HL-60 (cell line): ENCODE results near the gene TMEM127.

Experiments
- GABPA ChIP-seq: IDR thresholded peaks from 2 replicates; pipeline ENCODE4 v1.6.1; 2012; ENCODE audit warnings: low read depth
- POLR2AphosphoS5 ChIP-seq: IDR thresholded peaks from 2 replicates; pipeline ENCODE4 v1.6.1; 2012; ENCODE audit warnings: low read depth
- TF ChIP-seq, protein P1 (sequence below): IDR thresholded peaks from one replicate; pipeline ENCODE4 v1.5.1; 2011; ENCODE audit warnings: low read length, control low read depth, inconsistent platforms; ENCODE audit not compliant: insufficient read depth
- TF ChIP-seq, protein P2 (sequence below): IDR thresholded peaks from 2 replicates; pipeline ENCODE4 v1.6.1; 2012; ENCODE audit warnings: low read depth; ENCODE audit not compliant: insufficient replicate concordance

- TF ChIP-seq, protein P1, sequence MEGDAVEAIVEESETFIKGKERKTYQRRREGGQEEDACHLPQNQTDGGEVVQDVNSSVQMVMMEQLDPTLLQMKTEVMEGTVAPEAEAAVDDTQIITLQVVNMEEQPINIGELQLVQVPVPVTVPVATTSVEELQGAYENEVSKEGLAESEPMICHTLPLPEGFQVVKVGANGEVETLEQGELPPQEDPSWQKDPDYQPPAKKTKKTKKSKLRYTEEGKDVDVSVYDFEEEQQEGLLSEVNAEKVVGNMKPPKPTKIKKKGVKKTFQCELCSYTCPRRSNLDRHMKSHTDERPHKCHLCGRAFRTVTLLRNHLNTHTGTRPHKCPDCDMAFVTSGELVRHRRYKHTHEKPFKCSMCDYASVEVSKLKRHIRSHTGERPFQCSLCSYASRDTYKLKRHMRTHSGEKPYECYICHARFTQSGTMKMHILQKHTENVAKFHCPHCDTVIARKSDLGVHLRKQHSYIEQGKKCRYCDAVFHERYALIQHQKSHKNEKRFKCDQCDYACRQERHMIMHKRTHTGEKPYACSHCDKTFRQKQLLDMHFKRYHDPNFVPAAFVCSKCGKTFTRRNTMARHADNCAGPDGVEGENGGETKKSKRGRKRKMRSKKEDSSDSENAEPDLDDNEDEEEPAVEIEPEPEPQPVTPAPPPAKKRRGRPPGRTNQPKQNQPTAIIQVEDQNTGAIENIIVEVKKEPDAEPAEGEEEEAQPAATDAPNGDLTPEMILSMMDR: no peak
- TF ChIP-seq POLR2AphosphoS5: no peak
- no peak for TF ChIP-seq GABPA
- TF ChIP-seq, protein P2, sequence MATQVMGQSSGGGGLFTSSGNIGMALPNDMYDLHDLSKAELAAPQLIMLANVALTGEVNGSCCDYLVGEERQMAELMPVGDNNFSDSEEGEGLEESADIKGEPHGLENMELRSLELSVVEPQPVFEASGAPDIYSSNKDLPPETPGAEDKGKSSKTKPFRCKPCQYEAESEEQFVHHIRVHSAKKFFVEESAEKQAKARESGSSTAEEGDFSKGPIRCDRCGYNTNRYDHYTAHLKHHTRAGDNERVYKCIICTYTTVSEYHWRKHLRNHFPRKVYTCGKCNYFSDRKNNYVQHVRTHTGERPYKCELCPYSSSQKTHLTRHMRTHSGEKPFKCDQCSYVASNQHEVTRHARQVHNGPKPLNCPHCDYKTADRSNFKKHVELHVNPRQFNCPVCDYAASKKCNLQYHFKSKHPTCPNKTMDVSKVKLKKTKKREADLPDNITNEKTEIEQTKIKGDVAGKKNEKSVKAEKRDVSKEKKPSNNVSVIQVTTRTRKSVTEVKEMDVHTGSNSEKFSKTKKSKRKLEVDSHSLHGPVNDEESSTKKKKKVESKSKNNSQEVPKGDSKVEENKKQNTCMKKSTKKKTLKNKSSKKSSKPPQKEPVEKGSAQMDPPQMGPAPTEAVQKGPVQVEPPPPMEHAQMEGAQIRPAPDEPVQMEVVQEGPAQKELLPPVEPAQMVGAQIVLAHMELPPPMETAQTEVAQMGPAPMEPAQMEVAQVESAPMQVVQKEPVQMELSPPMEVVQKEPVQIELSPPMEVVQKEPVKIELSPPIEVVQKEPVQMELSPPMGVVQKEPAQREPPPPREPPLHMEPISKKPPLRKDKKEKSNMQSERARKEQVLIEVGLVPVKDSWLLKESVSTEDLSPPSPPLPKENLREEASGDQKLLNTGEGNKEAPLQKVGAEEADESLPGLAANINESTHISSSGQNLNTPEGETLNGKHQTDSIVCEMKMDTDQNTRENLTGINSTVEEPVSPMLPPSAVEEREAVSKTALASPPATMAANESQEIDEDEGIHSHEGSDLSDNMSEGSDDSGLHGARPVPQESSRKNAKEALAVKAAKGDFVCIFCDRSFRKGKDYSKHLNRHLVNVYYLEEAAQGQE: no peak
Measured at GRCh38 chr2:96241227-96241626, 24.6 kb downstream of the TMEM127 start.
